Muscle layer of duodenum (tissue), 2 donors: ENCODE measurements around the gene IRF7.

Experiments used
- H3K27ac ChIP-seq: one replicate; pipeline ENCODE4 v1.7.0; 2013; ENCODE audit warnings: mild to moderate bottlenecking, low read length
- H3K27me3 ChIP-seq: one replicate; pipeline ENCODE4 v1.7.0; 2013; ENCODE audit warnings: low read depth, mild to moderate bottlenecking, control low read depth, low read length
- H3K36me3 ChIP-seq, 2 donors: one replicate each; pipeline ENCODE4 v1.7.0; 2013; ENCODE audit warnings: low read length in 2 of 2, control low read depth in 1 of 2, mild to moderate bottlenecking in 1 of 2; ENCODE audit not compliant: insufficient read depth in 2 of 2, control insufficient read depth in 1 of 2
- H3K4me1 ChIP-seq, 2 donors: one replicate each; pipeline ENCODE4 v1.7.0; 2013; ENCODE audit warnings: low read length in 2 of 2, mild to moderate bottlenecking in 2 of 2, control low read depth in 1 of 2, moderate library complexity in 1 of 2; ENCODE audit not compliant: insufficient read depth in 2 of 2, control insufficient read depth in 1 of 2
- H3K4me3 ChIP-seq, 2 donors: one replicate each; pipeline ENCODE4 v1.7.0; 2013; ENCODE audit warnings: low read length in 2 of 2, low read depth in 1 of 2, mild to moderate bottlenecking in 1 of 2
- H3K9me3 ChIP-seq, 2 donors: one replicate each; pipeline ENCODE4 v1.7.0; 2013; ENCODE audit warnings: low read length in 2 of 2, control low read depth in 1 of 2, mild to moderate bottlenecking in 1 of 2; ENCODE audit not compliant: control insufficient read depth in 1 of 2
- donor health status: healthy.

IRF7 gene

GRCh38 chr11:626475-627307, 10.9 kb upstream of the IRF7 start, which contains the start of gene SCT:
Gene SCT (minus strand): TSS chr11:627181. CDS start chr11:627143, 38 bp downstream.
- no peaks in the 10 kb centered on the region for H3K36me3 ChIP-seq
- no peaks in the 10 kb centered on the region for H3K9me3 ChIP-seq
- H3K4me3 ChIP-seq: no peak within 1 kb of the TSS
- no peaks in the 10 kb centered on the region for H3K27me3 ChIP-seq
- peaks cover 0 to 4% of the 10 kb centered on the region in 2 donors for H3K4me1 ChIP-seq
- H3K27ac ChIP-seq: no peak within 1 kb of the TSS

GRCh38 chr11:625636-626268, 10.0 kb upstream of the IRF7 start:
- no peak overlapping the region for H3K27ac ChIP-seq
- no peaks in the 10 kb centered on the region for H3K27me3 ChIP-seq
- no peaks in the 10 kb centered on the region for H3K36me3 ChIP-seq
- H3K9me3 ChIP-seq: no peaks in the 10 kb centered on the region
- H3K4me3 ChIP-seq: no peak overlapping the region
- H3K4me1 ChIP-seq: peaks cover 0 to 4% of the 10 kb centered on the region in 2 donors

DNA sequence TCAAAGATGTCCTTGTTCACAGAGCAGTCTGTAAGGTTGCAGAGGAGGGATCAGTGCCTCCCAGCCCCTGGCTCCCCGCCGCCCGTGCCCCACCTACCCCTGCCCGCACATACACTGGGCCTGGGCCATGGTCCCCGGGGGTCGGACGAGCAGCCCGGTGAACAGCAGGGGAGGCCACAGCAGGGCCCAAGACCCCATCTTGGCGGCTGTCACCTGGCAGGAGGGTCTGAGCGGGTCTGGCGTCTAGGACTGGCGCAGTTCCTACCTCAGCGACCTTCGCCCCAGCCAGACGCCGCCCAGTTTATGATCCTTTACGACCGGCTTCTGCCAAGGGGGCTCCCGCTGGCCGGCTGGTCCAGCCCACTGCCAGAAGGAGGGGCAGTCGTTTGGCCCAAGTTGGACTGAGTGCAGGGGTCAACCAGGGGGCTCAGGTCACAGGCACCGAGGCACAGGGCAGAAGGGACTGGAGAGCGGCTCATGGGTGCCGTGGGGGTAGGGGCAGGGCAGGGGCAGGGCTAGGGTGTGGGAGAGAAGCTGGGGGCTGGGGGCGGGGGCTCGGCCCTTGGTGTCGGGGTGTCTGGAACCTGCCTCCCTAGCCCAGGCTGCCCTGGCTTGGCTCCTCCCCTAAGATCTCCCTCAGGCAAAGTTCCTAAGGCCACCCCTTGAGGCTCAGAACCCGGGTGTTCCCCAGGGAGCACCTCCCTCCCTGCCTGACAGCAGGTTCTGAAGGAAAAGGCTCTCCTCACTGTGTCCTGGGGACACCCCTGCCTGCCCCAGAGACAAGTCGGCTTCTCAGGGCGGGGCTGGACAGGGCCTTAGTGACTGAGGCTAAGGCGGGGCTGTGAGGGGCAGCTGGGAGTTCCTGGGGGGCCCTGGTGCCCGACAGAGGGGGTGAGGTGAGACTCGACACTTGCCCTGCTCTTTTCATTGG, 9.2 kb upstream of the IRF7 start, which contains the start of gene CDHR5:
Gene CDHR5, minus strand, starts transcription at position 251 of the 931 bp plus-strand sequence. Its CDS starts 53 bp downstream, at position 198.
- Histone ChIP-seq H3K27me3 (no peaks in the 10 kb centered on the region), H3K9me3 (no peaks in the 10 kb centered on the region), H3K4me1 (peaks cover 0 to 4% of the 10 kb centered on the region in 2 donors), H3K4me3 (peak within 1 kb of the TSS in 1 of 2 donors; percentile 30), H3K27ac (peak within 1 kb of the TSS; percentile 45), H3K36me3 (no peaks in the 10 kb centered on the region)

GRCh38 chr11:623999-624704, 8.4 kb upstream of the IRF7 start:
- peak overlapping the region in 1 of 2 donors; percentile 30 for H3K4me3 ChIP-seq
- peak overlapping the region; percentile 45 for H3K27ac ChIP-seq
- H3K27me3 ChIP-seq: no peaks in the 10 kb centered on the region
- peaks cover 0 to 4% of the 10 kb centered on the region in 2 donors for H3K4me1 ChIP-seq
- H3K9me3 ChIP-seq: no peaks in the 10 kb centered on the region
- H3K36me3 ChIP-seq: no peaks in the 10 kb centered on the region

DNA sequence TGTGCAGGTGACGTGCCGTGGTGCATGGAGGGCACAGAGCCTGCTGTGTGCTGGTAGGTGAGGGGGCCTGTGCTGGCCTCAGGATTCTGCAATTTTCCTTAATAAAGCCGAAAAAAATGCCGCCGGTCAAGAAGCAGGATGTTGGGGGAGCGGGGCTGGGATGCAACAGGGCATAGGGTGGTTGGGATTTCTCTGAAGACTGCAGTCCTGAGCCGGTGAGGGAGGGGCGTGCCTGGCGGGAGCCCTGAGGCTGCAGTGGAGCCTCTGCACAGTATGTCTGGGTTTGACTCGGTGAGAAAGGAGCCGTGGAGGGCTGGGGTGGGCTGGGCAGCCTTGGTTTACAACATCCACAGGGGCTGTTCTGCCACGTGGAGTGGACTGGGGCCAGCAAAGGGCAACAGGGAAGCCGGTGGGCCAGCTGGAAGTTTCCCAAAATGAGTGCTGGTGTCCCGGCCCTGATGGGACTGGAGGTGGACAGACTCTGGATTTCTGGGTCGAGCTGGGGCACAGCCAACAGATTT, 7.7 kb upstream of the IRF7 start:
- Histone ChIP-seq H3K4me1 (peaks cover 0 to 4% of the 10 kb centered on the region in 2 donors), H3K27ac (no peak overlapping the region), H3K9me3 (no peaks in the 10 kb centered on the region), H3K4me3 (no peak overlapping the region), H3K27me3 (no peaks in the 10 kb centered on the region), H3K36me3 (no peaks in the 10 kb centered on the region)

- H3K27me3 ChIP-seq: no peaks in the 10 kb centered on the region
- no peaks in the 10 kb centered on the region for H3K4me1 ChIP-seq
- no peak overlapping the region for H3K4me3 ChIP-seq
- H3K27ac ChIP-seq: no peak overlapping the region
- H3K36me3 ChIP-seq: no peaks in the 10 kb centered on the region
- H3K9me3 ChIP-seq: no peaks in the 10 kb centered on the region
These were observed 6.1 kb upstream of the IRF7 start for GRCh38 chr11:621838-622237.

DNA sequence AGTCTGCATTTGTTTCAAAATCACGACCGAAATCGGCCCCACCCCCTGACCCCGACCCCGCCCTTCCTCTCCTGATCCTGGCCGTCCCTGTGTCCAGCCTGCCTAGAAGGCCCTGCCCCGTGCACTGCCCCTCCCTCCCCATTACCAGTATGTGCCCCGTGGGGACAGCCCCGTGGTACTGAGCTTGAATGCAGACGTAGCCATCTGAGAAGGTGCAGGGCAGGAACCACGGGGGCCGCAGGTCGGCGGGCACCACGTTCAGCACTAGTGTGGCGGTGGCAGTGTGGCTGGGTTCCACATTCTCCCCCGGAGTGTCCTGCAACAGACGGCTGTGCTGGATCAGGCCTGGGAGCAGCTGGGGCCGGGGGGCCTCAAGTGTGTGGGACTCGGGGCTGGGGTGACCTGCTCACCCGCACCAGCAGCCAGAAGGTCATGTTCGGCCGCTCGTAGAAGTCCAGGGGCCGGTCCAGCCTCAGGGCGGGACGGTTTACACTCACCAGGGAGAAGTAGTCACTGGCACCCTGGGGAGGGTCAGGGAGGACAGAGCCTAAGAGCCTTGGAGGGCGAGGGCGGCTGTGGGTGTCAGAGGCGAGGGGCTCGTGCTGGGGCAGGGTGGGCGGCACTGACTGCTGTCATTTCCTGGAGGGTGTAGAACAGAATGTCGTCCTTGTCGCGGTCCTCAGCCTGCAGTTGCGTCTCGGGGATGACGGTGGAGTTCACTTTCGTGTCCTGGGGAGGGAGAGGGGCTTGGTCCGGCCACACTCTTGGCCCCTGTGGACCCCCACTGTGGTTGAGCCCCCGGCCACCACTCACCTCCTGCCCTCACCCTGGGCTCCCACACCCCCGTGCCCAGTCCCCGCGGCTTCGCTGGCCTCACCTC, 5.4 kb upstream of the IRF7 start:
- Histone ChIP-seq H3K36me3 (no peaks in the 10 kb centered on the region), H3K27me3 (no peaks in the 10 kb centered on the region), H3K4me3 (no peak overlapping the region), H3K4me1 (no peaks in the 10 kb centered on the region), H3K9me3 (no peaks in the 10 kb centered on the region), H3K27ac (no peak overlapping the region)

DNA sequence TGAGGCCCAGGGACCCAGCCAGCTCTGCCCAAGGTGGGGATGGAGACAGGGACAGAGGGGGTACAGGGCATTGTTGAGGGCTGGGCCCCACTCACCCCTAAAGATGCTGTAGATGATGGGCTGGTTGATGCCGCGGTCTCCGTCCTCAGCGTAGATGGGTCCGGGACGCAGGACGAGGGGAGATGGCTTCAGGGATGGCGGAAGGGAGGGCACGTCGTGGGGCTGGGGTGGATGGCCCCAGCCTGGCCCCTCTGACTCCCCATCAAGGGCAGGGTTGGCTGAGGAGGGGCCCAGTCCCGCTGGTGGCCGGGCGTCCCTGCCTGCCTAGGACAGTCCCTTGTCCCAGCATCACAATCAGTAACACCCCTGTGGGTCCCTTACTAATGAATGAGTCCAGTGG, 4.5 kb upstream of the IRF7 start:
- H3K4me1 ChIP-seq: peaks cover 0 to 2% of the 10 kb centered on the region in 2 donors
- no peaks in the 10 kb centered on the region for H3K36me3 ChIP-seq
- H3K27ac ChIP-seq: no peak overlapping the region
- no peaks in the 10 kb centered on the region for H3K9me3 ChIP-seq
- no peaks in the 10 kb centered on the region for H3K27me3 ChIP-seq
- H3K4me3 ChIP-seq: no peak overlapping the region

DNA sequence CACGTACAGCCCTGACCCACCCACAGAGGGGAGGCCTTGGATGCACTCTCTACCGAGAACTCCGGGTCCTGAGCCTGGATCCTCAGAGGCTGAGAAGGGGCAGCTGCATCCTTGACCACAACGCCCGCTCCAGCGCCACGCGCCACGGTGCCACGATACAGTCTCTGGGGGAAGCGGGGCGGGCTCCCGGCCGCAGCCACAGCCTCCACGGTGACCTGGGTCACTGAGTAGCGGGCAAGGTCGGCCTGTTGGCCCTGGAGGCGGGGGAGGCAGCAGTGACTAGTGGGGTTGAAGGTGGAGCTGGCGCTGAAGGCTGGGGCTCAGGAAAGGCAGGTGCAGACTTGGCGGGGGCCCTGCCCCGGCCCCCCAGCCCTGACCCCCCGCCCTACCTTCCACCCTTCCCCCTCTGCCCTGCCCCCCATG, 3.9 kb upstream of the IRF7 start:
- Histone ChIP-seq H3K36me3 (no peaks in the 10 kb centered on the region), H3K27me3 (no peaks in the 10 kb centered on the region), H3K4me3 (no peak overlapping the region), H3K27ac (no peak overlapping the region), H3K4me1 (peaks cover 0 to 7% of the 10 kb centered on the region in 2 donors), H3K9me3 (no peaks in the 10 kb centered on the region)
